HEK293 (cell line): ENCODE measurements around the gene TBPL1.

Source experiments
- EGR2 ChIP-seq: fragments of 450-650 bp; formaldehyde crosslinking; IDR thresholded peaks from 2 replicates; pipeline ENCODE4 v1.5.1; 2016; ENCODE audit warnings: low read depth, missing biosample characterization, missing genetic modification characterization
- FEZF1 ChIP-seq: fragments of 450-650 bp; formaldehyde crosslinking; IDR thresholded peaks from 2 replicates; pipeline ENCODE4 v1.5.1; 2016; ENCODE audit warnings: missing biosample characterization, missing genetic modification characterization
- KLF10 ChIP-seq: fragments of 450-650 bp; IDR thresholded peaks from 2 replicates; pipeline ENCODE4 v1.5.1; 2018; ENCODE audit warnings: missing biosample characterization, mild to moderate bottlenecking, missing genetic modification characterization
- PRDM1 ChIP-seq: fragments of 450-650 bp; formaldehyde crosslinking; IDR thresholded peaks from 2 replicates; pipeline ENCODE4; 2016; ENCODE audit warnings: missing biosample characterization, missing genetic modification characterization
- SP2 ChIP-seq: fragments of 450-650 bp; formaldehyde crosslinking; IDR thresholded peaks from 2 replicates; pipeline ENCODE4 v1.5.1; 2016; ENCODE audit warnings: missing biosample characterization, missing genetic modification characterization
- SP3 ChIP-seq: fragments of 450-650 bp; formaldehyde crosslinking; IDR thresholded peaks from 2 replicates; pipeline ENCODE4 v1.5.1; 2016; ENCODE audit warnings: missing biosample characterization, missing genetic modification characterization
- TCF7L2 ChIP-seq: IDR thresholded peaks from 2 replicates; pipeline ENCODE4 v1.6.1; 2011; ENCODE audit warnings: low read depth, mild to moderate bottlenecking, inconsistent platforms, low read length, moderate library complexity, borderline replicate concordance
- ZBTB48 ChIP-seq: fragments of 450-650 bp; formaldehyde crosslinking; IDR thresholded peaks from 2 replicates; pipeline ENCODE4 v1.5.1; 2016; ENCODE audit warnings: missing biosample characterization, missing genetic modification characterization
- ZIC2 ChIP-seq: fragments of 450-650 bp; formaldehyde crosslinking; IDR thresholded peaks from 2 replicates; pipeline ENCODE4 v1.5.1; 2016; ENCODE audit warnings: missing biosample characterization, missing genetic modification characterization
- ZNF10 ChIP-seq: fragments of 450-650 bp; formaldehyde crosslinking; IDR thresholded peaks from 2 replicates; pipeline ENCODE4 v1.5.1; 2017; ENCODE audit warnings: missing biosample characterization, missing genetic modification characterization
- ZNF132 ChIP-seq: fragments of 450-650 bp; formaldehyde crosslinking; IDR thresholded peaks from 2 replicates; pipeline ENCODE4 v1.5.1; 2017; ENCODE audit warnings: missing biosample characterization, missing genetic modification characterization, borderline replicate concordance
- ZNF138 ChIP-seq: fragments of 450-650 bp; formaldehyde crosslinking; IDR thresholded peaks from 2 replicates; pipeline ENCODE4 v1.5.1; 2016; ENCODE audit warnings: missing biosample characterization, missing genetic modification characterization, borderline replicate concordance
- ZNF146 ChIP-seq: fragments of 450-650 bp; formaldehyde crosslinking; IDR thresholded peaks from 2 replicates; pipeline ENCODE4 v1.5.1; 2016; ENCODE audit warnings: missing biosample characterization, missing genetic modification characterization
- ZNF16 ChIP-seq: fragments of 450-650 bp; formaldehyde crosslinking; IDR thresholded peaks from 2 replicates; pipeline ENCODE4 v1.5.1; 2016; ENCODE audit warnings: low read depth, missing biosample characterization, missing genetic modification characterization
- ZNF221 ChIP-seq: fragments of 450-650 bp; formaldehyde crosslinking; IDR thresholded peaks from 2 replicates; pipeline ENCODE4 v1.5.1; 2017; ENCODE audit warnings: missing biosample characterization, missing genetic modification characterization, borderline replicate concordance
- ZNF549 ChIP-seq: fragments of 450-650 bp; IDR thresholded peaks from 2 replicates; pipeline ENCODE4 v1.5.1; 2018; ENCODE audit warnings: missing biosample characterization, missing genetic modification characterization, mild to moderate bottlenecking, inconsistent platforms, moderate library complexity
- ZNF561 ChIP-seq: fragments of 450-650 bp; IDR thresholded peaks from 2 replicates; pipeline ENCODE4 v1.5.1; 2018; ENCODE audit warnings: missing biosample characterization, missing genetic modification characterization, borderline replicate concordance
- ZNF600 ChIP-seq: fragments of 450-650 bp; formaldehyde crosslinking; IDR thresholded peaks from 2 replicates; pipeline ENCODE4 v1.5.1; 2016; ENCODE audit warnings: missing biosample characterization, missing genetic modification characterization
- ZNF623 ChIP-seq: fragments of 450-650 bp; formaldehyde crosslinking; IDR thresholded peaks from 2 replicates; pipeline ENCODE4 v1.5.1; 2016; ENCODE audit warnings: missing biosample characterization, missing genetic modification characterization
- ZNF670 ChIP-seq: fragments of 450-650 bp; formaldehyde crosslinking; IDR thresholded peaks from 2 replicates; pipeline ENCODE4 v1.5.1; 2016; ENCODE audit warnings: missing biosample characterization, missing genetic modification characterization, low read depth
- ZNF768 ChIP-seq: fragments of 450-650 bp; formaldehyde crosslinking; IDR thresholded peaks from 2 replicates; pipeline ENCODE4 v1.5.1; 2018; ENCODE audit warnings: missing biosample characterization, mild to moderate bottlenecking, missing genetic modification characterization
- ZNF776 ChIP-seq: fragments of 450-650 bp; formaldehyde crosslinking; IDR thresholded peaks from 2 replicates; pipeline ENCODE4 v1.5.0; 2017; ENCODE audit warnings: missing biosample characterization, missing genetic modification characterization, borderline replicate concordance
- ZXDB ChIP-seq: fragments of 450-650 bp; formaldehyde crosslinking; IDR thresholded peaks from 2 replicates; pipeline ENCODE4 v1.5.1; 2016; ENCODE audit warnings: missing biosample characterization, missing genetic modification characterization
- TF ChIP-seq, protein P1 (sequence below): fragments of 450-650 bp; formaldehyde crosslinking; IDR thresholded peaks from 2 replicates; pipeline ENCODE4 v1.5.1; 2016; ENCODE audit warnings: missing biosample characterization, missing genetic modification characterization, borderline replicate concordance
- TF ChIP-seq, protein P2 (sequence below): fragments of 450-650 bp; formaldehyde crosslinking; IDR thresholded peaks from 2 replicates; pipeline ENCODE4 v1.5.1; 2016; ENCODE audit warnings: missing biosample characterization, missing genetic modification characterization
- TF ChIP-seq, protein P3 (sequence below): fragments of 450-650 bp; formaldehyde crosslinking; IDR thresholded peaks from 2 replicates; pipeline ENCODE4; 2016; ENCODE audit warnings: missing biosample characterization, missing genetic modification characterization
- TF ChIP-seq, protein P4 (sequence below): fragments of 450-650 bp; formaldehyde crosslinking; IDR thresholded peaks from 2 replicates; pipeline ENCODE4 v1.5.1; 2016; ENCODE audit warnings: missing biosample characterization, missing genetic modification characterization
- TF ChIP-seq, protein P5 (sequence below): fragments of 450-650 bp; formaldehyde crosslinking; IDR thresholded peaks from 2 replicates; pipeline ENCODE4 v1.5.1; 2016; ENCODE audit warnings: missing biosample characterization, missing genetic modification characterization

The TBPL1 gene

DNA sequence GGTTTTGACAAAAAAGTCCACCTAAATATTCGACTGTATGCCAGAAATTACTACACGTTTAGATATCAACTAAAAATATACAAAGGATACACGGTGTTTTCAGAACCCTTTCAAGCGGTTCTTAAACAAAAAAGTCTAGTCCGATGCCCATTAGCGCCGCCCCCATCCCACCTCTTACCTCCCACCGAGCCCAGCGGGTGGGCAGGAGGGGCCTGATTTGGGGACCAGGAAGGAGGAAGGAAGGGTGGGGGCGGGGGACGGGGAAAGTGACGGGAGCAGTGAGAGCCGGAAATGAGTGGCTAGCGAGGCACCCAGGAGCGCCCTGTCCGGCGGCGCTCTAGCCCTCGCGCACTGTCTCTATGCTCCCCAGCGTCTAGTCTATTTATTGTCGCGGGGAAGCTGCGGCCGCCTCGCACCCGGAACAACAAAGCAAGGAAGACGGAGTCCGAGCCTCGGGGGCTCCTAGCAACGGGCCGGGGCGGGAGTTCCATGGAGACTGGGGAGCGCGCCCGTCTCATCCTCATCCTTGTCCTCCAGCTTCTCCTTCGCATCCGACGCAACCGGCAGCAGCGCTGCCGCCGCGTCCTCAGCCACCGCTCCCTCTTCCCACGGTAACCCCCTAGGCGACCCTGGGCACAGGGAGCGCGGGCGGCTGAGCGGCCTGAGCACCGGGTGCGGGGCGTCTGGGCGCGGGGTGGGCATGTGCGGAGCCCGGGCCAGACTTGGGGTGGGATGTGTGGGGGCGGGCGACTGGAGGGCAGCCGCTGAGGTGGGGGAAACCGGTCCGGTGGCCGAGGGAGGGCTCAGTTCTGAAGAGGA, at the start of gene TBPL1 (continued):
- 0 out of 2 replicates have a peak, but pooled peaks have one; percentile 58 for TF ChIP-seq KLF10 (tag by site-specific recombination)
- TF ChIP-seq ZNF138 (tag by site-specific recombination) = no peak
- TF ChIP-seq TCF7L2 = no peak
- TF ChIP-seq, protein P1, sequence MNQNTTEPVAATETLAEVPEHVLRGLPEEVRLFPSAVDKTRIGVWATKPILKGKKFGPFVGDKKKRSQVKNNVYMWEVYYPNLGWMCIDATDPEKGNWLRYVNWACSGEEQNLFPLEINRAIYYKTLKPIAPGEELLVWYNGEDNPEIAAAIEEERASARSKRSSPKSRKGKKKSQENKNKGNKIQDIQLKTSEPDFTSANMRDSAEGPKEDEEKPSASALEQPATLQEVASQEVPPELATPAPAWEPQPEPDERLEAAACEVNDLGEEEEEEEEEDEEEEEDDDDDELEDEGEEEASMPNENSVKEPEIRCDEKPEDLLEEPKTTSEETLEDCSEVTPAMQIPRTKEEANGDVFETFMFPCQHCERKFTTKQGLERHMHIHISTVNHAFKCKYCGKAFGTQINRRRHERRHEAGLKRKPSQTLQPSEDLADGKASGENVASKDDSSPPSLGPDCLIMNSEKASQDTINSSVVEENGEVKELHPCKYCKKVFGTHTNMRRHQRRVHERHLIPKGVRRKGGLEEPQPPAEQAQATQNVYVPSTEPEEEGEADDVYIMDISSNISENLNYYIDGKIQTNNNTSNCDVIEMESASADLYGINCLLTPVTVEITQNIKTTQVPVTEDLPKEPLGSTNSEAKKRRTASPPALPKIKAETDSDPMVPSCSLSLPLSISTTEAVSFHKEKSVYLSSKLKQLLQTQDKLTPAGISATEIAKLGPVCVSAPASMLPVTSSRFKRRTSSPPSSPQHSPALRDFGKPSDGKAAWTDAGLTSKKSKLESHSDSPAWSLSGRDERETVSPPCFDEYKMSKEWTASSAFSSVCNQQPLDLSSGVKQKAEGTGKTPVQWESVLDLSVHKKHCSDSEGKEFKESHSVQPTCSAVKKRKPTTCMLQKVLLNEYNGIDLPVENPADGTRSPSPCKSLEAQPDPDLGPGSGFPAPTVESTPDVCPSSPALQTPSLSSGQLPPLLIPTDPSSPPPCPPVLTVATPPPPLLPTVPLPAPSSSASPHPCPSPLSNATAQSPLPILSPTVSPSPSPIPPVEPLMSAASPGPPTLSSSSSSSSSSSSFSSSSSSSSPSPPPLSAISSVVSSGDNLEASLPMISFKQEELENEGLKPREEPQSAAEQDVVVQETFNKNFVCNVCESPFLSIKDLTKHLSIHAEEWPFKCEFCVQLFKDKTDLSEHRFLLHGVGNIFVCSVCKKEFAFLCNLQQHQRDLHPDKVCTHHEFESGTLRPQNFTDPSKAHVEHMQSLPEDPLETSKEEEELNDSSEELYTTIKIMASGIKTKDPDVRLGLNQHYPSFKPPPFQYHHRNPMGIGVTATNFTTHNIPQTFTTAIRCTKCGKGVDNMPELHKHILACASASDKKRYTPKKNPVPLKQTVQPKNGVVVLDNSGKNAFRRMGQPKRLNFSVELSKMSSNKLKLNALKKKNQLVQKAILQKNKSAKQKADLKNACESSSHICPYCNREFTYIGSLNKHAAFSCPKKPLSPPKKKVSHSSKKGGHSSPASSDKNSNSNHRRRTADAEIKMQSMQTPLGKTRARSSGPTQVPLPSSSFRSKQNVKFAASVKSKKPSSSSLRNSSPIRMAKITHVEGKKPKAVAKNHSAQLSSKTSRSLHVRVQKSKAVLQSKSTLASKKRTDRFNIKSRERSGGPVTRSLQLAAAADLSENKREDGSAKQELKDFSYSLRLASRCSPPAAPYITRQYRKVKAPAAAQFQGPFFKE = no peak
- 0 out of 2 replicates have a peak, but pooled peaks have one; percentile 9 for TF ChIP-seq FEZF1 (tag by site-specific recombination)
- peak; percentile 25; the same call in 1 of the 2 replicates for TF ChIP-seq ZNF600
- TF ChIP-seq ZNF776 (tag by site-specific recombination) = no peak
- no peak for TF ChIP-seq ZNF16 (tag by site-specific recombination)
- no peak; the same call in 1 of the 2 replicates for TF ChIP-seq ZNF623 (tag by site-specific recombination)
- no peak for TF ChIP-seq ZNF549 (tag by site-specific recombination)
- TF ChIP-seq ZNF221 = no peak; the same call in 1 of the 2 replicates
- peak; percentile 90 for TF ChIP-seq ZXDB (tag by site-specific recombination)
- TF ChIP-seq, protein P2, sequence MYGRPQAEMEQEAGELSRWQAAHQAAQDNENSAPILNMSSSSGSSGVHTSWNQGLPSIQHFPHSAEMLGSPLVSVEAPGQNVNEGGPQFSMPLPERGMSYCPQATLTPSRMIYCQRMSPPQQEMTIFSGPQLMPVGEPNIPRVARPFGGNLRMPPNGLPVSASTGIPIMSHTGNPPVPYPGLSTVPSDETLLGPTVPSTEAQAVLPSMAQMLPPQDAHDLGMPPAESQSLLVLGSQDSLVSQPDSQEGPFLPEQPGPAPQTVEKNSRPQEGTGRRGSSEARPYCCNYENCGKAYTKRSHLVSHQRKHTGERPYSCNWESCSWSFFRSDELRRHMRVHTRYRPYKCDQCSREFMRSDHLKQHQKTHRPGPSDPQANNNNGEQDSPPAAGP (tag by site-specific recombination) = peak; percentile 90
- peak; percentile 90 for TF ChIP-seq SP2 (tag by site-specific recombination)
- no peak for TF ChIP-seq ZNF670 (tag by site-specific recombination)
- TF ChIP-seq ZIC2 = peak; percentile 86
- no peak; the same call in 1 of the 2 replicates for TF ChIP-seq ZNF561
- TF ChIP-seq PRDM1 = peak; percentile 92
- TF ChIP-seq, protein P3, sequence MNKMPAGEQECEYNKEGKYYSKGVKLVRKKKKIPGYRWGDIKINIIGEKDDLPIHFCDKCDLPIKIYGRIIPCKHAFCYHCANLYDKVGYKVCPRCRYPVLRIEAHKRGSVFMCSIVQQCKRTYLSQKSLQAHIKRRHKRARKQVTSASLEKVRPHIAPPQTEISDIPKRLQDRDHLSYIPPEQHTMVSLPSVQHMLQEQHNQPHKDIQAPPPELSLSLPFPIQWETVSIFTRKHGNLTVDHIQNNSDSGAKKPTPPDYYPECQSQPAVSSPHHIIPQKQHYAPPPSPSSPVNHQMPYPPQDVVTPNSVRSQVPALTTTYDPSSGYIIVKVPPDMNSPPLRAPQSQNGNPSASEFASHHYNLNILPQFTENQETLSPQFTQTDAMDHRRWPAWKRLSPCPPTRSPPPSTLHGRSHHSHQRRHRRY (tag by site-specific recombination) = no peak
- TF ChIP-seq ZNF768 (tag by site-specific recombination) = no peak
- TF ChIP-seq SP3 (tag by site-specific recombination) = peak; percentile 97
- TF ChIP-seq, protein P4, sequence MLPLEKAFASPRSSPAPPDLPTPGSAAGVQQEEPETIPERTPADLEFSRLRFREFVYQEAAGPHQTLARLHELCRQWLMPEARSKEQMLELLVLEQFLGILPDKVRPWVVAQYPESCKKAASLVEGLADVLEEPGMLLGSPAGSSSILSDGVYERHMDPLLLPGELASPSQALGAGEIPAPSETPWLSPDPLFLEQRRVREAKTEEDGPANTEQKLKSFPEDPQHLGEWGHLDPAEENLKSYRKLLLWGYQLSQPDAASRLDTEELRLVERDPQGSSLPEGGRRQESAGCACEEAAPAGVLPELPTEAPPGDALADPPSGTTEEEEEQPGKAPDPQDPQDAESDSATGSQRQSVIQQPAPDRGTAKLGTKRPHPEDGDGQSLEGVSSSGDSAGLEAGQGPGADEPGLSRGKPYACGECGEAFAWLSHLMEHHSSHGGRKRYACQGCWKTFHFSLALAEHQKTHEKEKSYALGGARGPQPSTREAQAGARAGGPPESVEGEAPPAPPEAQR = peak; percentile 63; the same call in 1 of the 2 replicates
- TF ChIP-seq ZBTB48 (tag by site-specific recombination) = 0 out of 2 replicates have a peak, but pooled peaks have one; percentile 6
- peak; percentile 84 for TF ChIP-seq EGR2 (tag by site-specific recombination)
- no peak for TF ChIP-seq ZNF146 (tag by site-specific recombination)
- TF ChIP-seq, protein P5, sequence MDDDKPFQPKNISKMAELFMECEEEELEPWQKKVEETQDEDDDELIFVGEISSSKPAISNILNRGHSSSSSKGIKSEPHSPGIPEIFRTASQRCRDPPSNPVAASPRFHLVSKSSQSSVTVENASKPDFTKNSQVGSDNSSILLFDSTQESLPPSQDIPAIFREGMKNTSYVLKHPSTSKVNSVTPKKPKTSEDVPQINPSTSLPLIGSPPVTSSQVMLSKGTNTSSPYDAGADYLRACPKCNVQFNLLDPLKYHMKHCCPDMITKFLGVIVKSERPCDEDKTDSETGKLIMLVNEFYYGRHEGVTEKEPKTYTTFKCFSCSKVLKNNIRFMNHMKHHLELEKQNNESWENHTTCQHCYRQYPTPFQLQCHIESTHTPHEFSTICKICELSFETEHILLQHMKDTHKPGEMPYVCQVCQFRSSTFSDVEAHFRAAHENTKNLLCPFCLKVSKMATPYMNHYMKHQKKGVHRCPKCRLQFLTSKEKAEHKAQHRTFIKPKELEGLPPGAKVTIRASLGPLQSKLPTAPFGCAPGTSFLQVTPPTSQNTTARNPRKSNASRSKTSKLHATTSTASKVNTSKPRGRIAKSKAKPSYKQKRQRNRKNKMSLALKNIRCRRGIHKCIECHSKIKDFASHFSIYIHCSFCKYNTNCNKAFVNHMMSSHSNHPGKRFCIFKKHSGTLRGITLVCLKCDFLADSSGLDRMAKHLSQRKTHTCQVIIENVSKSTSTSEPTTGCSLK (tag by site-specific recombination) = no peak
- no peak for TF ChIP-seq ZNF132 (tag by site-specific recombination)
- no peak; the same call in 1 of the 2 replicates for TF ChIP-seq ZNF10
